H4 (cell line): ENCODE data around the gene PIGL. TPM values are rescaled to one million over a fixed set of nuclear protein-coding genes. Genes with fewer than 3 reads are reported as not detected.
"Not testable (repeated sequence)": the region's sequence is repeated elsewhere in the genome, so short reads cannot be mapped to it uniquely, and the experiment has no call there.

Source experiments
- DNase-seq: peaks from one replicate; pipeline ENCODE4 v3.0.0-alpha.2; 2015; ENCODE audit warnings: low spot score
- total RNA-seq: library from RNA; depleted of rRNA; stranded (reverse); fragments of >200 nt; shearing (Covaris generic); gene quantifications from 2 replicates; pipeline ENCODE4 v1.2.3, GENCODE V29; 2014

The PIGL gene
- total RNA-seq, 1 experiment from 2014 or later, result 14.9 TPM

DNA sequence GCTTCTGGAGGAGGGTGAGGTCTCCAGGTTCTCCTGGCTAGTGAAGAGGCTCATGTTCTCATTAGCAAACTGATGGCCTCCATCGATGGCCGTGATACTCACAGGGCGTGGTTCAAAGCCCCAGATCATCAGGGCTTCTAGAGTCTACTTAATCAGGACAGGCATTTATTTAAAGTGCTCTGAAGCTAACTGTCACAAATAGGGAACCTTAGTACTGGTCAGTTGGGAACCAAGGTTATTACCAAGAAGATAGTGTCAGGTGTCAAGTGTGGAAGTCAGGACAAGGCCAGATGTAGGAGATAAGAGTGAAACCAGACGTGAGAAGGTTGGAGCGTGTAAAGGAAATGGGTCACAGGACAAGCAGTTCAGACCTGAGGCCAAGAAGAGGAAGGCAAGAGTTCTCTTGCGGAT, 56.9 kb downstream of the PIGL start:
- DNase-seq, result no peak

GRCh38 chr17:16275024-16275423, 58.0 kb downstream of the PIGL start:
- DNase-seq, result no peak

- DNase-seq, result no peak
These were observed 60.2 kb downstream of the PIGL start for GRCh38 chr17:16277163-16277562.

DNA sequence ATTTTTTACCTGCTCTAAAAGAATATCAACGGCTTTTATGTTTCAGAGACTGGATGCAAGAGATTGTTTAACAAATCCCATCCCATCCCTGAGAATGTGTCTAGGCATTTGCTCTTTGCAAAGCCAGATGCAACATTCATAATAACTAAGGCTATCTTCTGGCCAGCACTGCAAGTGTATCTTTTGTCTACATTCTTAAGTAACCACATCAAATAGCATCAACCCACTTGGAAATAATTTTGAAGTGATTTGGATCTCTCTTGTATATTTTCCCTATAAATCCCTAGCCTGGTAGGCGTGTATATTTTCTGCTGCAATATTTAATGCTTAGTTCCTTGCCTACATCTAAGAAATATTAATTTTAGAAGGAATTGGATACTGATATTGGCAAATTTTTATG, 64.3 kb downstream of the PIGL start:
- peak; percentile 31 for DNase-seq

GRCh38 chr17:16282522-16282921, 65.5 kb downstream of the PIGL start:
- DNase-seq, result peak; percentile 38

DNA sequence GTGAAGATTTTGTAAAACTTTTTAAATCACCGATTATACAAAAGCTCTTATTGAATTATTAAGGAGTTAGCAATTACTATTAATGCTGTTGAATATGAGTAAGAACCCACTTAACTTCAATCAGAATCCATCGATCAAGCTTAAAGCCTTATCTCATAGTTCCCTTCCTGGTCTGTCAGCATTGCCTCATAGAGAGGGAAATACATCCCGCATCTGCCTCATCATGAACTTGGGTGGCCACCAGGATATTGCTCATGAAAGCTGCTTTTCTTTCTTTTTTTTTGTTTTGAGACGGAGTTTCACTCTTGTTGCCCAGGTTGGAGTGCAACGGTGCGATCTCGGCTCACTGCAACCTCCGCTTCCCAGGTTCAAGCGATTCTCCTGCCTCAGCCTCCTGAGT, 66.7 kb downstream of the PIGL start:
- DNase-seq, result peak; percentile 29

GRCh38 chr17:16285646-16286008, 68.6 kb downstream of the PIGL start:
- no peak for DNase-seq

DNA sequence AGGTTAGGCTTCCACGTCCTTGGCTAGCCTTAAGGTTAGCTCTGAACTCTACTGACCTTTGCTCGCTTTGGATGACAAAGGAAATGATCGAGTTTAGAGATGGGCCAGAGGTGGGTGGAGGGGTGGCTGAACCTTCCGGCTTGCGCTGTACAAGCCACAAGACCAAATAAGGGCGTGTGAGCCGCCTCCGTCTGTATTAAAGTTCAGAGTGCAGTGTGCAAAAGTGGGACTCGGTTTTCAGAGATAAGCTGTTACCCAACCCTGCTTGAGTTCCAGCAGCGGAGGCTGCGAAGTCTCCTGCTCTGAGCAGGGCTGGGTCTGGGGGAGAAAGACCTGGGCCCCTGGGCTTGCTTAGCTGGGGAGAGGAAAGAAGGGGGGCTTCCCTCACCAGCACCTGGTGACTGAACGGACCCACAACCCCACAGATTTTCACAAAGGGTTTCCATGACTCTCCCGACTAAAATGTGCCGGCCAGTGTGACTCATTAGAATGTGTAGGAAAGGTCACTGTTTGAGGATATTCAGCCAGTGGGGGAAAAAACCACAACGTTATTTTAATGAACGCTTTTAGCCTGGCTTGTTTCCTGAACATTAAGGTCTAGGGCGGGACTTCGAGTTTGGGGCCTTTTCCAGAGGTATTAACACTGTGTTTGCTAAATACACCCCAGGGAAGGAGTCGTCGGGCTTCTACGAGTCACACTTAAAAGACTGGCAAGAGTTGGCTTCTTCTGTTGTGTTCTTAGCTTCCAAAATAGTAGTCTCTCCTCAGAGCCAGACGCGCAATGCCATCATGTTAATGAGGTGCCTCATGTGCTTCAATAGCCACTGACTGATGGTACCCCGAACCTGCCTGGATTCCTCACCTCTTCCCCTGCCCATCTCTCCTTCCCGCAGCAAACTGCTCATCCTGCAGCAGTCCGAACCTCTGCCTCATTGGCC, 69.3 kb downstream of the PIGL start:
- DNase-seq, result peak; percentile 97

GRCh38 chr17:16286947-16287562, 70.0 kb downstream of the PIGL start:
- DNase-seq, result no peak

GRCh38 chr17:16287563-16288027, 70.6 kb downstream of the PIGL start:
- DNase-seq, result peak; percentile 83

- DNase-seq, result no peak
These were observed 72.0 kb downstream of the PIGL start for GRCh38 chr17:16288860-16289571.

DNA sequence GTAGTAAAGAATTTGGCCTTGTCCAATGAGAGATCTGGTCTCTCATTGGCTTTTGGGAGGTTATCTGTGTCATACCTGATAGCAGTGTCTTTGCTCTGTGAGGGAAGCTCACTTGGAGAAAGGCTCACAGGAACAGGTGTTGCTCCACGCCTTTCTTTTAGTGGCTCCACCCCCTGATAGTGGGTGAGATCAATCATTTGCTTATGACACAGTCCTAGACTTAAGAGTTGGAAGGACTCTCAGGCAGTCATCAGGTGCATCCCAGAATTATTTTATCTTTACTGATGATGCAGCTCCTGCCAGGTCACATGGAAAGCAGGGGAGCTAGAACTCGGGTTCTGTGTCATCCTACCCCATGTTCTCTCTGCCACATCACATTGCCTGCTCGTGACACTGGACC, 76.9 kb downstream of the PIGL start:
- DNase-seq, result no peak

- DNase-seq, result no peak
These were observed 77.5 kb downstream of the PIGL start for GRCh38 chr17:16294560-16294959.

- not testable (repeated sequence) for DNase-seq
These were observed 79.1 kb downstream of the PIGL start for GRCh38 chr17:16296072-16296471.

GRCh38 chr17:16297367-16298139, 80.5 kb downstream of the PIGL start:
- DNase-seq, result no peak

DNA sequence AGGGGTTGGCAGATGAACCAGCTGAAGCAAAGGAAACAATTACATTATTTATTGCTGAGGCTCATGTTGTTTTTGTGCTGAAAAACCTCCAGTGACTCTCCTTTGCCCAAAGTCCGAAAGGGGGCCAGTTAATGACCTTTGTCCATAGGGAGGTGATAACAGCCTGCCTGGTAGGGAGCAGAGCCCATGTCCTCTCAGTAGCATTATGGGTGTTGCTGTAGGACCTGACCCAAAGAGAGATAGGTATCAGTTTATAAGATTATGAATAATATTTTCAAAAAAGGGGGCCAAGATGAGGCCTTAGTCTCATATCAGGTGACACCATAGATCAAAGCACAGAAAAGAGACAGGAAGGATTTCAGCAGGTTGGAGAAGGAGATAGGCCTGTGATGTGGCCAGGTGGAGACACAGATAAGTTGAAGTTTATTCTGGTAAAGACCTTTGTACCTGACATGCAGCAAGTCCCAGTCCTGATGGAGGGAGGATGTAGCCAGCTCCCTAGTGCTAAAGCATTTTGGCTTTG, 81.2 kb downstream of the PIGL start:
- DNase-seq, result no peak

DNA sequence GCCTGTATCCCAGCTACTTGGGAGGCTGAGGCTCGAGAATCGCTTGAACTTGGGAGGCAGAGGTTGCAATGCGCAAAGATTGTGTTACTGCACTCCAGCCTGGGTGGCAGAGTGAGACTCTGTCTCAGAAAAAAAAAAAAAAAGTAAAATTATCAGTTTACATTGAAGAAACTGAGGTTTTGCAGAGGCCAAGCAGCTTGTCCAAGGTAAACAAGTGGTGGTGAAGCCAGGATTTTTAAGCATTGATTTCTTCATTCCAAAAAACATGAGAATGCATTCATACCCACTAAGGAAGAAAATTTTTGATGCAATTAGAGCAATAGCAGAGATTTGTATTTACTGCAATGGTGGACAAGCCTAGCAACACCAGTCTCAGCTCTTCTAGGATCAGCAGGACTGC, 83.5 kb downstream of the PIGL start:
- DNase-seq, result no peak

GRCh38 chr17:16301963-16302855, 85.2 kb downstream of the PIGL start:
- DNase-seq, result no peak

DNA sequence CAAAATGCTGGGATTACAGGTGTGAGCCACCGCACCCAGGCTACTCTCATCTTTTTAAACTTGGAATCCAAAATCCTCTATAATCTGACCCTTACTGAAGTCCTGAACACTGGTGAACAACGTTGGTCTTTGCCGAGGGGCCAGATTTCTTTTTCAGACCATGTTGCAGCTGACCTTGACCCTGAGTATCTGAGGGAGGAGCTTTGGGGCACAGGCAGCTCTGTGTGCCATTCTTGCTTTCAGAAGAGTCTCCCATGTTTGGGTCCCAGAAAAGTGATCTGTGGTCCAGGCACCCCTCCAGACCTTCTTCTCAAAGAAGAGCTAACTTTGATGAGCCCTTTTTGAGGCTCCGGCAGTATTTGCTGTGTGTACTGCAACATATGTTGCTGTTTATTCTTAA, 85.8 kb downstream of the PIGL start:
- no peak for DNase-seq

- peak; percentile 35 for DNase-seq
These were observed 87.8 kb downstream of the PIGL start for GRCh38 chr17:16304830-16305229.
